Memory B cell (primary cell): ENCODE measurements around the gene SFRP2.

Experiments used
- ATAC-seq: fragments of 150-1000 bp; cut with Tn5 transposase; 2 replicates; pipeline ENCODE4 v1.10.0; 2021; ENCODE audit warnings: low read depth, mild to moderate bottlenecking, moderate library complexity
- DNase-seq, 2 donors: peaks; one replicate each; pipeline ENCODE4 v3.0.0; 2022; ENCODE audit warnings: low spot score in 2 of 2
- H3K27ac Mint-ChIP-seq: one replicate; pipeline ENCODE4 v1.8.0; 2022; ENCODE audit warnings: mild to moderate bottlenecking, moderate library complexity, mixed read lengths
- H3K27me3 Mint-ChIP-seq: one replicate; pipeline ENCODE4 v1.8.0; 2022; ENCODE audit warnings: mixed read lengths
- H3K36me3 Mint-ChIP-seq: one replicate; pipeline ENCODE4 v1.8.0; 2022; ENCODE audit warnings: mild to moderate bottlenecking, mixed read lengths
- H3K4me1 Mint-ChIP-seq: one replicate; pipeline ENCODE4 v1.8.0; 2022; ENCODE audit warnings: mixed read lengths
- H3K4me3 Mint-ChIP-seq: one replicate; pipeline ENCODE4 v1.8.0; 2022; ENCODE audit warnings: mild to moderate bottlenecking, moderate library complexity, mixed read lengths
- H3K9me3 Mint-ChIP-seq: one replicate; pipeline ENCODE4 v1.8.0; 2022; ENCODE audit warnings: mixed read lengths

Gene SFRP2

DNA sequence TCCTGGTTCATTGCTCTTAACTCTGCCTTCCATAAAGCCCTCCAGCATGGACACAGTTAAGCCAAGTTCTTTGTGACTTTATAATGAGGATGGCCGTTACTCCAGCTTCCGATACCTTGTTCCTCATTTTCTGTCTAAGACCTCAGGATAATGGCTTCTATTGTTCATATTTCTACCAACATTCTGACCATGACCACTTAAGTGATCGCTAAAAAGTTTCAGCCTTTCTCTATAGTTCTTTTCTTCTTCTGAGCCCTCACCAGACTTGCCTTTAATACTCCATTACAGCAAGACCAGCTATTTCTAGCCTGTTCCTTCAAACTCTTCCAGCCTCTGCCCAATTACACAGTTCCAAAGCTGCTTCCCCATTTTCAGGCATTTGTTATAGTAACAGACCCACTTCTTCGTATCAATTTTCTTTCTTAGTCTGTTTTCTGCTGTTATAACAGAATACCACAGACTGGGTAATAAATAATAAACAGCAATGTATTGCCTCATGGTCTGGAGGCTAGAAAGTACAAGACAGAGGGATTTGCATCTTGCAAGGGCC lies 41.4 kb downstream of the SFRP2 start:
- H3K4me1 Mint-ChIP-seq, result no peaks in the 10 kb centered on the region
- H3K9me3 Mint-ChIP-seq, result no peaks in the 10 kb centered on the region
- ATAC-seq (no peak), DNase-seq (no peak)
- H3K4me3 Mint-ChIP-seq, result no peak overlapping the region
- no peak overlapping the region for H3K27ac Mint-ChIP-seq
- H3K36me3 Mint-ChIP-seq, result no peaks in the 10 kb centered on the region
- H3K27me3 Mint-ChIP-seq, result no peaks in the 10 kb centered on the region

DNA sequence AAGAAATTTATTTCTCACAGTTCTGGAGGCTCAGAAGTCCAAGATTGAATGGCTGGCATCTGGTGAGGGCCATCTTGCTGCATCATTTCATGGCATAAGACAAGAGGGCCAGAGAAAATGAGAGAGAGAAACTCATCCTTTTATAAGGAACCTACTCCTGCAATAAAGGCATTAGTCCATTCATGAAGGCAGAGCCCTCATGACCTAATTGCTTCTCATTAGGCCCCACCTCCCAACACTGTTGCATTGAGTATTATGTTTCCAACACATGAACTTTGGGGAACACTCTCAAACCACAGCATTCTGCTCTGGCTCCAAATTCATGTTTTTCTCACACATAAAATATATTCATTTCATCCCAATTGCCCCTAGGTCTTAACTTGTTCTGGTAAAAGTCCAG lies 43.2 kb downstream of the SFRP2 start:
- H3K27ac Mint-ChIP-seq, result no peak overlapping the region
- DNase-seq, result no peak
- H3K9me3 Mint-ChIP-seq, result peaks cover 3% of the 10 kb centered on the region
- H3K4me1 Mint-ChIP-seq, result no peaks in the 10 kb centered on the region
- peaks cover 2% of the 10 kb centered on the region for H3K36me3 Mint-ChIP-seq
- no peak for ATAC-seq
- H3K4me3 Mint-ChIP-seq, result no peak overlapping the region
- peaks cover 3% of the 10 kb centered on the region for H3K27me3 Mint-ChIP-seq

DNA sequence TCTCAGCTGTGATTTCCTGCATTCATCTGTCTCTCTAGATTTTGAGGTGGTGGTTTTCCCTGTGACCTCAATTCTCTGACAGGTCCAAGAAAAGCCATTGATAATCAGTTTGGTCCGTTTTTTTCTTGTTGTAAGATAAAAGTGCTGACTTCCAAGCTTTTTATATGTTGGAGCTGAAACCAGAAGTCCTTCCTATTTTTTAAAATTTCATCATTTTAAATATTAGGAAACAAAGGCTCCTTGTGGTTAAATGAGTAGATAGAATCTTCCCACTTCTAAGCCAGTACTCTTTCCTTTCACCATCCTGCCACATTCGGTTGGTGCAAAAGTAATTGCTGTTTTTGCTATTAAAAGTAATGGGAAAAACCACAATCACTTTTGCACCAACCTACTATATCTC lies 47.3 kb downstream of the SFRP2 start:
- ATAC-seq (no peak), DNase-seq (no peak)
- peaks cover 8% of the 10 kb centered on the region for H3K9me3 Mint-ChIP-seq
- peaks cover 7% of the 10 kb centered on the region for H3K36me3 Mint-ChIP-seq
- H3K27ac Mint-ChIP-seq, result no peak overlapping the region
- no peak overlapping the region for H3K4me3 Mint-ChIP-seq
- no peaks in the 10 kb centered on the region for H3K4me1 Mint-ChIP-seq
- H3K27me3 Mint-ChIP-seq, result peaks cover 4% of the 10 kb centered on the region

DNA sequence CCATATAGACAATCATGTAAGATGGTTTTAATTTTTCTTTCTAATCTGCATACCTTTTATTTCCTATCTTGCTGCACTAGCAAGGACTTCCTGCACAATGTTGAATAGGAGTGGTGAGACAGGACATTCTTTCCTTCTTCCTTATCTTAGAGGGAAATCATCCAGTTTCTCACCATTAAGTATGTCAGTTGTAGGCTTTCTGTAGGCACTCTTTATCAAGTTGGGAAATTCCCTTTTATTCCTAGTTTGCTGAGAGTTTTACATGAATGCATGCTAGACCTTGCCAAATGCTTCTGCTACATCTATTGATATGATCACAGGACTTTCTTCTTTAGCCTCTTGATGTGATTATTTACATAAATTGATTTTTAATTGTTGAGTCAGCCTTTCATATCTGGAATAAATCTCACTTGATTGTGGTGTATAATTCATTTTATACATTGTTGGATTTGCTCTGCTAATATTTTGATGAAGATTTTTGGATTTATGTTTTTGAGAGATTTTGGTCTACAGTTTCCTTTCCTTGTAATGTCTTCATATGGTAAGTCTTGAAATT lies 52.9 kb downstream of the SFRP2 start:
- Mint-ChIP-seq H3K27me3 (peaks cover 4% of the 10 kb centered on the region), H3K4me3 (no peak overlapping the region), H3K36me3 (peaks cover 7% of the 10 kb centered on the region), H3K27ac (no peak overlapping the region), H3K4me1 (peaks cover 2% of the 10 kb centered on the region), H3K9me3 (peaks cover 8% of the 10 kb centered on the region)
- no peak for ATAC-seq
- no peak for DNase-seq

DNA sequence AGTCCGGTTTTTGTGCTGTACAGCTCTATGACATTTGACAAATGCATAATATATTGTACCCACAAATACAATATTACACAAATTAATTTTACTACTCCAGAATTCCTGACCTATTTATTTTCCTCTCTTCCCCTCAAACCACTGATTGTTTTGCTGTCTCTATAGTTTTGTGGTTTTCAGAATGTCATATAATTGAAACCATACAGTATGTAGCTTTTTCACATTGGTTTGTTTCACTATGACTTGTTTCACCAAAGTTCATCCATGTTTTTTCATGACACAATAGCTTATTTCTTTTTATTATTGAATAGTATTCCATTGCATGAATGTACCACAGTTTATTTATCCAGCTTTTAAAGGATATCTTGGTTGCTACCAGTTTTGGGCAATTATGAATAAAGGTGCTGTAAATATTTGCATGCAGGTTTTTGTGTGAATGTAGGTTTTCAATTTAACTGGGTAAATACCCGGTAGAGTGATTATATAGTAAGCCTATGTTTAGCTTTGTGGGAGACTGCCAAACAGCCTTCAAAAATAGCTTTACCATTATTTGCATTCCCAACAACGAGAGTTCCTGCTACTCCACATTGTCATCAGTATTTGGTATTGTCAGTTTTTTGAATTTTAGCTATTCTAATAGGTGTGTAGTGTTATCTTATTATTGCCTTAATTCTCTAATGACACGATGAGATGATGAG lies 55.0 kb downstream of the SFRP2 start:
- DNase-seq, result no peak
- Mint-ChIP-seq H3K9me3 (peaks cover 2% of the 10 kb centered on the region), H3K4me1 (peaks cover 10% of the 10 kb centered on the region), H3K4me3 (no peak overlapping the region), H3K27me3 (no peaks in the 10 kb centered on the region), H3K27ac (no peak overlapping the region), H3K36me3 (no peaks in the 10 kb centered on the region)
- no peak for ATAC-seq

DNA sequence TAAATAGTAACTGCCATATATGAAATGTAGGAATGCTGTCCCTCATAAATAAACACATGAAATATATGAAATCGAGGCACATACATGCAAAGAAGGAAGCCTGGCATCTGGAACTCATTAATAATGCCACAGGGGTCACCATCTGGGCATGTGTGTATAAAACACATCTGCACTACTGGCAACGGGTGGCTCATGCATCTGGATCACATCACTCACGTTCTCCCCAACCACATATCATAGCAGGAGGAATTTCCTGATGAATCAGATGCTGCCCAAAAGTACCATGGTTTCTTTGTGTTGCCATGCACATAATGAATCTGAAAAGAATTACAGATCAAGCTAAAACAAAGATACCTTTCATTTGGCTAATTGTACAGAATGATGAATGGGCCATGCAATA lies 57.6 kb downstream of the SFRP2 start:
- peaks cover 33% of the 10 kb centered on the region for H3K4me1 Mint-ChIP-seq
- H3K27me3 Mint-ChIP-seq, result no peaks in the 10 kb centered on the region
- no peaks in the 10 kb centered on the region for H3K36me3 Mint-ChIP-seq
- no peaks in the 10 kb centered on the region for H3K9me3 Mint-ChIP-seq
- no peak for ATAC-seq
- no peak for DNase-seq
- no peak overlapping the region for H3K4me3 Mint-ChIP-seq
- no peak overlapping the region for H3K27ac Mint-ChIP-seq
